Panc1 (cell line): ENCODE data around the gene PSMD7.

Experiments used
- REST ChIP-seq, 2 experiments: IDR thresholded peaks; 2 replicates each; pipeline ENCODE4 v1.6.1; 2011 to 2012; ENCODE audit warnings: low read depth in 2 of 2, control low read depth in 1 of 2, low read length in 1 of 2, mild to moderate bottlenecking in 1 of 2, moderate library complexity in 1 of 2; ENCODE audit not compliant: insufficient read depth in 1 of 2
- SIN3A ChIP-seq: IDR thresholded peaks from 2 replicates; pipeline ENCODE4 v1.6.1; 2012; ENCODE audit warnings: low read depth, mild to moderate bottlenecking, low read length, moderate library complexity, borderline replicate concordance; ENCODE audit not compliant: insufficient read depth
- TCF7L2 ChIP-seq: IDR thresholded peaks from 2 replicates; pipeline ENCODE4 v1.6.1; 2011; ENCODE audit warnings: mild to moderate bottlenecking, low read depth, low read length, inconsistent platforms
- TF ChIP-seq, protein P1 (sequence below): fragments of 450-650 bp; IDR thresholded peaks from 2 replicates; pipeline ENCODE4 v1.5.1; 2017; ENCODE audit warnings: mild to moderate bottlenecking

DNA sequence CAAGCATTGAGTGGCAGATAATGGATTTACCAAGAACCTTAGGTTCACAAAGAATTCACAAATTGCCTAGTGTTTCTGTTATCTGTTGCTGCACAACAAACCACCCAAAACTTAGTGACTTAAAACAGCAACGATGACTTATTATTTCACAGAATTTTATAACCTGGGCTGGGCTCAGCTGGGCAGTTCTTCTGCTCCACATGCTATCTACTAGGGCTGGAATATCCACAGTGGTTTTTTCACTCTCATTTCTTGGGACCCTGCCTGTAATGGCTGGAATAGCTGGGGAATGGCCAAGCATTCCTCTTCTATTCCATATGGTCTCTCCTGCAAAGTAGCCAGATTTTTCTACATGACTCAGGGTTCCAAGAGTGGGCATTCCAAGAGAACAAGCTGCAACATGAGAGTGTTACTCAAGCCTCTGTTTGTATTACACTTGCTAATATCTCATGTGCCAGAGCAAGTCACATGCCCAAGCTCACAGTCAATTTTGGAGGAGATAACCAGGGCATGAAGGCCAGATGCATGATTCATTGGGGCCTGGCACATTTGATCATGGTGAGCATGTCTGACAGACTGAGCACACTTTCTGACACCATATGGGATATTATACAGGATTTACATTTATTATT lies 4.9 kb upstream of the PSMD7 start:
- TF ChIP-seq, protein P1, sequence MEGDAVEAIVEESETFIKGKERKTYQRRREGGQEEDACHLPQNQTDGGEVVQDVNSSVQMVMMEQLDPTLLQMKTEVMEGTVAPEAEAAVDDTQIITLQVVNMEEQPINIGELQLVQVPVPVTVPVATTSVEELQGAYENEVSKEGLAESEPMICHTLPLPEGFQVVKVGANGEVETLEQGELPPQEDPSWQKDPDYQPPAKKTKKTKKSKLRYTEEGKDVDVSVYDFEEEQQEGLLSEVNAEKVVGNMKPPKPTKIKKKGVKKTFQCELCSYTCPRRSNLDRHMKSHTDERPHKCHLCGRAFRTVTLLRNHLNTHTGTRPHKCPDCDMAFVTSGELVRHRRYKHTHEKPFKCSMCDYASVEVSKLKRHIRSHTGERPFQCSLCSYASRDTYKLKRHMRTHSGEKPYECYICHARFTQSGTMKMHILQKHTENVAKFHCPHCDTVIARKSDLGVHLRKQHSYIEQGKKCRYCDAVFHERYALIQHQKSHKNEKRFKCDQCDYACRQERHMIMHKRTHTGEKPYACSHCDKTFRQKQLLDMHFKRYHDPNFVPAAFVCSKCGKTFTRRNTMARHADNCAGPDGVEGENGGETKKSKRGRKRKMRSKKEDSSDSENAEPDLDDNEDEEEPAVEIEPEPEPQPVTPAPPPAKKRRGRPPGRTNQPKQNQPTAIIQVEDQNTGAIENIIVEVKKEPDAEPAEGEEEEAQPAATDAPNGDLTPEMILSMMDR = no peak
- TF ChIP-seq REST (IDR thresholded peaks at IDR 0.05; ENCODE audit: insufficient read depth in 1 of 2, low read depth in 2 of 2, low read length in 1 of 2) (no peak), TCF7L2 (no peak), SIN3A (no peak)
